Tibial artery (tissue), 4 donors: ENCODE measurements around the gene FRMD5.

Experiments used
- DNase-seq, 2 donors: peaks; one replicate each; pipeline ENCODE4 v3.0.0-alpha.2; 2019
- H3K27ac ChIP-seq, 2 donors: fragments of 200-600 bp; sonication (generic) in 1 of 2; 1 replicate in 1 of 2; 2 replicates in 1 of 2; pipeline ENCODE4 v1.5.1; 2018 to 2019; ENCODE audit warnings: mild to moderate bottlenecking in 1 of 2
- H3K27me3 ChIP-seq, 2 donors: fragments of 200-600 bp; sonication (generic) in 1 of 2; one replicate each; pipeline versions ENCODE4 v1.5.1 to v1.6.0; 2016 to 2019
- H3K36me3 ChIP-seq, 3 donors: fragments of 200-600 bp; sonication (generic) in 2 of 3; one replicate each; pipeline ENCODE4 v1.5.1; 2016 to 2019; ENCODE audit warnings: mild to moderate bottlenecking in 2 of 3
- H3K4me1 ChIP-seq, 4 donors: fragments of 200-600 bp; sonication (generic) in 2 of 4; 1 replicate in 3 of 4; 2 replicates in 1 of 4; pipeline ENCODE4 v1.5.1; 2016 to 2019
- H3K4me3 ChIP-seq, 2 donors: fragments of 200-600 bp; sonication (generic) in 1 of 2; 1 replicate in 1 of 2; 2 replicates in 1 of 2; pipeline ENCODE4 v1.5.1; 2018 to 2019; ENCODE audit warnings: mild to moderate bottlenecking in 2 of 2
- H3K9me3 ChIP-seq, 3 donors: fragments of 200-600 bp; sonication (generic) in 1 of 3; one replicate each; pipeline ENCODE4 v1.5.1; 2016 to 2019
- CTCF ChIP-seq, 2 experiments: fragments of 200-600 bp in 1 of 2; fragments of 450-650 bp in 1 of 2; IDR thresholded peaks; one replicate each; pipeline ENCODE4 v1.5.1; 2017 to 2019; ENCODE audit warnings: antibody characterized with exemption in 2 of 2, mild to moderate bottlenecking in 1 of 2, moderate library complexity in 1 of 2
- intact Hi-C: fragments of 100-400 bp; cut with DNase I; formaldehyde crosslinking; loops from one replicate; pipeline ENCODE4 v1.15.0; 2023; ENCODE audit warnings: low total_unique reads

Gene FRMD5

GRCh38 chr15:44029940-44030568, 165.0 kb downstream of the FRMD5 start:
- Histone ChIP-seq H3K4me1 (peaks cover 0 to 13% (median 5%) of the 10 kb centered on the region in 4 donors), H3K27ac (no peak overlapping the region), H3K4me3 (no peak overlapping the region), H3K36me3 (no peaks in the 10 kb centered on the region), H3K27me3 (no peaks in the 10 kb centered on the region), H3K9me3 (no peaks in the 10 kb centered on the region)
- TF ChIP-seq CTCF (IDR thresholded peaks at IDR 0.05), result no peak
- DNase-seq, result no peak
- intact Hi-C loops, result no loop called here

- intact Hi-C loops, result no loop called here
- Histone ChIP-seq H3K9me3 (no peaks in the 10 kb centered on the region), H3K4me1 (peaks cover 0 to 2% (median under 1%) of the 10 kb centered on the region in 4 donors), H3K27me3 (no peaks in the 10 kb centered on the region), H3K27ac (no peak overlapping the region), H3K36me3 (no peaks in the 10 kb centered on the region), H3K4me3 (no peak overlapping the region)
- DNase-seq, result no peak
- TF ChIP-seq CTCF (IDR thresholded peaks at IDR 0.05), result no peak
These were observed 166.1 kb downstream of the FRMD5 start for GRCh38 chr15:44029003-44029402.

GRCh38 chr15:44028349-44028748, 166.7 kb downstream of the FRMD5 start:
- Histone ChIP-seq H3K9me3 (no peaks in the 10 kb centered on the region), H3K27me3 (no peaks in the 10 kb centered on the region), H3K4me1 (no peaks in the 10 kb centered on the region), H3K36me3 (no peaks in the 10 kb centered on the region), H3K4me3 (no peak overlapping the region), H3K27ac (no peak overlapping the region)
- DNase-seq, result no peak
- intact Hi-C loops, result no loop called here
- no peak for TF ChIP-seq CTCF (IDR thresholded peaks at IDR 0.05)

GRCh38 chr15:44024155-44024554, 170.9 kb downstream of the FRMD5 start:
- Histone ChIP-seq H3K4me3 (no peak overlapping the region), H3K27ac (no peak overlapping the region), H3K9me3 (no peaks in the 10 kb centered on the region), H3K36me3 (no peaks in the 10 kb centered on the region), H3K4me1 (no peaks in the 10 kb centered on the region), H3K27me3 (no peaks in the 10 kb centered on the region)
- intact Hi-C loops, result no loop called here
- no peak for DNase-seq
- no peak for TF ChIP-seq CTCF (IDR thresholded peaks at IDR 0.05)

- intact Hi-C loops, result no loop called here
- DNase-seq, result no peak
These were observed 171.9 kb downstream of the FRMD5 start for GRCh38 chr15:44023176-44023575.

More at GRCh38 chr15:44023176-44023575, 171.9 kb downstream of the FRMD5 start:
- no peak for TF ChIP-seq CTCF (IDR thresholded peaks at IDR 0.05)
- Histone ChIP-seq H3K4me1 (no peaks in the 10 kb centered on the region), H3K27ac (no peak overlapping the region), H3K27me3 (no peaks in the 10 kb centered on the region), H3K4me3 (no peak overlapping the region), H3K36me3 (no peaks in the 10 kb centered on the region), H3K9me3 (no peaks in the 10 kb centered on the region)
